Stimulated activated CD4-positive, alpha-beta T cell treated with anti-CD3 and anti-CD28 coated beads, Interleukin-12 subunit alpha, Interleukin-12 subunit beta, amount 100 ng/mL, for 24 hours (primary cell): ENCODE measurements around the gene ZNHIT1.
"Not testable (repeated sequence)": the region's sequence is repeated elsewhere in the genome, so short reads cannot be mapped to it uniquely, and the experiment has no call there.

Source experiments
- DNase-seq, 2 experiments: peaks; one replicate each; pipeline ENCODE4 v3.0.0-alpha.2; 2020; ENCODE audit warnings: low read depth in 2 of 2

Gene ZNHIT1

DNA sequence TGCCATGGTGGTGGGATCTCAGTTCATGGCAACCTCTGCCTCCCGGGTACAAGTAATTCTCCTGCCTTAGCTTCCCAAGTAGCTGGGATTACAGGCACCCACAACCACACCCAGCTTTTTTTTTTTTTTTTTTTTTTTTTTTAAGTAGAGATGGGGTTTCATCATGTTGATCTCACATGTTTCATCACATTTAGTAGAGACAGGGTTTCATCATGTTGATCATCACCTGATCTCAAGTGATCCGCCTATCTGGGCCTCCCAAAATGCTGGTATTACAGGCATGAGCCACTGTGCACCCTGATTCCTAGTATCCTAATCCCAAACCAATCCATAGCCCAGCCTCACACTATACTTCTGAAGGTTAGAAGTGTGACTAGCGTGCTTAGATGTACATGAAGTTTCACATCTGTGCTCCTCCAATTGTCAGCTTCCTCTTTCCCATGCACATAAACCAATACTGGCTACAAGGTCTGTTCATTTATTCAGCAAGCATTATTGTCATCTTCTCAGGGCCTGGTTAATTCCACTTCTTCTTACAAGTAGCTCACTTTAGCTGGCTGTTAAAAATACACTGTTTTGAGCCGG is 31.0 kb upstream of the ZNHIT1 start:
- DNase-seq, result no peak

DNA sequence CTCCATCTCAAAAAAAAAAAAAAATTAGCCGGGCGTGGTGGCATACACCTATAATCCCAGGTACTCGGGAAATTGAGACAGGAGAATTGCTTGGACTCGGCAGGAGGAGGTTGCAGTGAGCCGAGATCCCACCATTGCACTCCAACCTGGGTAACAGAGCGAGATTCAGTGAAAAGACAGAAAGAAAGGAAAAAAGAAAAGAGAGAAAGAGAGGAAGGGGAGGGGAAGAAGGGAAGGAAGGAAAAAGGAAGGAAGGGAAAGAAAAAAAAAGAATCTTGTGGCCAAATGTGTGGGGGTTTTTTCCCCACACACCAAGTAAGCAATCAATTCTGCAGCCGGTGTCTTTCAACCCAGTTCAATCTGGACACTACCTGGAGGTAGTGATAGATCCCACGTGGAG is 28.9 kb upstream of the ZNHIT1 start:
- DNase-seq, result no peak

DNA sequence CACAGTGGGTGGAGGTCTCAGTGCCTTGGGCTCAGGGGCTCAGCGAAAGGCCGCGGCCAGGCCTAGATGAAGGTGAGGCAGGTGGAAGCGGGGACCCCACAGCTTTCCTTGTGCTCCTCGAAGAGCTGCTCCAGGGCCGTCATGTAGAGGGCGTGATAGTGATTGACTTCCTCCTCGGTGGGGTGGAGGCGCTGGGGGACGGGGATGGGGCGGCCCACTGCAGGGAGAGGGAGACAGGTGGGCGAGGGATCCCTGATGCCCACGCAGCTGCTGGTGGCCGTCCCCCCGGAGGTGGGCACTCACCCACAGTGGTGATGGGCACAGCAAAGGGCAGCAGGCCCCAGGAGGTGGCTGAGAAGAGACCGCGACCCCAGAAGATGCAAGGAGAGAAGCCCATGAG is 22.1 kb upstream of the ZNHIT1 start:
- no peak for DNase-seq

DNA sequence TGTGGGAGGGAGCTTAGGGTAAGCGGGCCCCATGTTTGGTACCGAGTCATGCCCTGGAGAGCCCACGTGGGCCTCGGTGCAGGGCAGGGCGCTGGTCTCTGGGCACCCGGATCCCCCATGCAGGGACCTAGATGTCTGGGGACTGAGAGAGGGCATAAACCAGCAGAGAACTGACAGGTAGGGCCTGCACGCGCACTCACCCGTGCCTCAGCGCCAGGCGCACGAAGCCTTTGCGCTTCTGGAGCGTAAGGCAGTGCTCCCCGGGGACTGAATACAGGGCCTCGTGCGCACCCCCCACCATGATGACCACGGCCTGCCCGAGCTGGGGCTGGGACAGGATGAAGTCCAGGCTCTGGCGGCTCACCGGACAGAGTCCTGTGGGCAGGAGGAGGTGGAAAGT is 20.0 kb upstream of the ZNHIT1 start:
- DNase-seq, result no peak

DNA sequence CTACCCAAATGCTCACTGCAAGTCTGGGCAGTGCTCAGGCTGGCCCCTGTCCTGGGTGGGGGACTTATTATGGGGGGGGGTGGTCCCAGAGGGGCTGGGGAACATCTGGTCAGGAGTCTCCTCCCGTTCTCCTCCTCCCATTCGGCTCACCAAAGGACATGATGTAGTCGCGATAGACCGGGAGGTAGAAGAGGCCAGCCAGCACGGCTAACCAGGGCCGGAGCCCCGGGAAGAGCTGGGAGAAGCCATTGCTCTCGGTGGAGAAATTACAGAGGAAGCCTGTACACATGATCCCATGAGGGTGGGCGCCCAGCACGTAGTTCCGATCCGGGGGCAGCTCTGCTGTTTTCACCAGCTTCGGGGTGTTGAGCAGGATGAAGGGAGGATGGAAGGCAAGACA is 19.5 kb upstream of the ZNHIT1 start:
- DNase-seq, result no peak

DNA sequence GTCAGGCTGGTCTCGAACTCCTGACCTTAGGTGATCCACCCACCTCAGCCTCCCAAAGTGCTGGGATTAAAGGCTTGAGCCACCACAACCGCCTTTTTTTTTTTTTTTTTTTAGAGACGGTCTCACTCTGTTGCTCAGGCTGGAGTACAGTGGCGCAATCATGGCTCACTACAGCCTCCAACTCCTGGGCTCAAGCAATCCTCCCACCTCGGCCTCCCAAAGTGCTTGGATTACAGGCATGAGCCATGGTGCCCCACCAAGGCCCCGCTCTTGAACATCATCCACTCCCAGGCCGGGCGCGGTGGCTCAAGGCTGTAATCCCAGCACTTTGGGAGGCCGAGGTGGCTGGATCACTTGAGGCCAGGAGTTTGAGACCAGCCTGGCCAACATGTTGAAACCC is 18.4 kb upstream of the ZNHIT1 start:
- not testable (repeated sequence) for DNase-seq

DNA sequence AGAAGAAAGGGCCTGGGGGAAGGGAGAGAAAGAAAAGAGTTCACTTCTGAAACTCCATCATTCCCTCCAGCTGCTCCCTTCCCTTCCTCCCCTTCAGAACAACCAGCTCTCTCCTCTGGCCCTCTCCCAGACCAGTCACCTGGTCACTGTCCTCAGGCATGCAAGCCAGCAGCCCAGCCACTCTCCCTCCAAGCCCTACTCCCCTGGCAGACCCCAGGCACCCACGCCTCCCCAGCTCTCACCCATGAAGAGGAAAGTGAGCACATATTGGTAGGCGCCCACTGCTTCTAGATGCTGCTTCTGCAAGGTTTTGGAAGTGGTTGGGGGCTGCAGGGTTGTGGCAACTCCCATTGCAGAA is 17.5 kb upstream of the ZNHIT1 start:
- no peak for DNase-seq

DNA sequence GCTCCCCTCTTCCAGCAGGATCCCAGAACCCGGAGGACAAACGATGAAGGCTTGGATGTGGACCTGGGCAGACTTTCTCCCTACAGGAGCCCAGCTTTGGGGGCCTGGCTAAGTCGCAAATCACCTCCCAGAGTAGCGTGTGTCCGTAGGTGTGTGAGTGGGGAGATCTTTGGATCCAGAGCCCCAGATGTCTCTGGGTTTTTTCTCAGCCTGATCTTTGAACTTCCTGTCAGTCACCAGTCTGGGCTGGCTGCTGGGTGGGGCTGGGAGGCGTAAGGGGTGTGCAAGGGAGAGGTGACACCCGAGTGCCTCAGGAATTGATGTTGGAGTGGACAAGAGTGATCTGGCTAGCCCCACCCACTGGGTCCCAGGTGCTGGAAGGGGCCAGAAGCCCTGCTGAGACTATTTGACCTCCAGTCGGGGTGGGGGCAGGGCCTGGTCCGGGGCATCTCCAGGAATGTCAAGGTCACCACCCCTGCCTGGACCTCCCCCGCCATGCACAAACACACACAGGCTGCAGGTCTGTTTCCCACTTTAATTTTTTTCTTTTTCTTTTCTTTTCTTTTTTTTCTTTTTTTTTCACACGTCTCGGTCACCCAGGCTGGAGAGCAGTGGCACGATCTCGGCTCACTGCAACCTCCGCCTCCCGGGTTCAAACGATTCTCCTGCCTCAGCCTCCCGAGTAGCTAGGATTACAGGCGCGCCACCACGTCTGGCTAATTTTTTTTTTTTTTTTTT is 16.9 kb upstream of the ZNHIT1 start, which contains the start of gene MOGAT3:
TSS of gene MOGAT3 (minus strand) at position 175 of the 738 bp plus-strand sequence. CDS start 182 bp downstream, outside the sequence.
- DNase-seq, result no peak

DNA sequence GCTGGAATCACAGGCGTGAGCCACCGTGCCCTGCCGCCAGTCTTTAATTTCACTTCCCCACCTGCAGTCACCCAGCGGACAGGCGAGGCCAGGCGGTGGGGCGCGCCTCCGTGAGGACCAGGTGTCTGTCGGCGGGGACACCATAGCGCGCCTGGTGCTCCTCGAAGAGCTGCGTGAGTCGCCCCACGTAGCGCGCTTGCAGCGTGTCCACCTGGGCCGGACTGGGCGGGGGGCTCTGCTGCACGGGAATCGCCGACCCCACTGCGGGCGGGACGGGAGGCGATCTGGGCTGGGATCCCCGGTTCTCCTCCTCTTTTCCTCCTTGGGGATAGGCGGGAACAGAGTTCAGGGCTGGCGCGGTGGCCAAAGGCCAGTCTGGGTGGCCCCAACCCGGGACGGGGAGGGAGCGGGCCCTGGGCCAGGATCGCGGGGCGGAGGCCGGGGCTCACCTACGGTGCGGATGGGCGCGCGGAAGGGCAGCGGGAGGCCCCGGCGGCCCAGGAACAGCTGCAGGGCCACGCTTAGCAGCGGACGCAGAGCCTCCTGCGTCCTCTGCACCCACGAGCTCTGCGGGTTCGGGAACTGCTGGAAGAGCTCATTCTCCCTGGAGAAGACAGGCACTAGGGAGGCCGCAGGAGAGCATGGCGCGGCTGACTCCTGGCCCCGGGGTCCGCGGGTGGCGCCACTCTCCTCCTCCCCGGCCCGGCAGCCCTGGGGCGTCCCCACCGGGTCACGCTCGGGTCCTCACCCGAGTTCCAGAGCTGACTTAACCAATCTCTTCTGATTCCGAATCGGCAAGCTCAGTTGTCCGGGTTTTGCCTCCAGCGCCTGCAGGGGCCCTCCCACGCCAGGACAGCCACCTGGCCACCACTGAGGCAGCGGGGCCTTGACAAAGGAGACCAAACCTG is 16.0 kb upstream of the ZNHIT1 start:
- DNase-seq, result no peak

DNA sequence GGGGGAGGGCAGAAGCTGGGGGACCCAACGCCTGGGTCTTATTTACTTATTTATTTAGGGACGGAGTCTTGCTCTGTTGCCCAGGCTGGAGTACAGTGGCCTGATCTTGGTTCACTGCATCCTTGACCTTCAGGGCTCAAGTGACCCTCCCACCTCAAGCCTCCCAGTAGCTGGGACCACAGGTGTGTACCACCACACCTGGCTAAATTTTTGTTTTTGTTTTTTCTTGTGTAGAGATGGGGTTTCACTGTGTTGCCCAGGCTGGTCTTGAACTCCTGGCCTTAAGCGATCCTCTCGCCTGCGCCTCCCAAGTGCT is 15.4 kb upstream of the ZNHIT1 start:
- no peak for DNase-seq

DNA sequence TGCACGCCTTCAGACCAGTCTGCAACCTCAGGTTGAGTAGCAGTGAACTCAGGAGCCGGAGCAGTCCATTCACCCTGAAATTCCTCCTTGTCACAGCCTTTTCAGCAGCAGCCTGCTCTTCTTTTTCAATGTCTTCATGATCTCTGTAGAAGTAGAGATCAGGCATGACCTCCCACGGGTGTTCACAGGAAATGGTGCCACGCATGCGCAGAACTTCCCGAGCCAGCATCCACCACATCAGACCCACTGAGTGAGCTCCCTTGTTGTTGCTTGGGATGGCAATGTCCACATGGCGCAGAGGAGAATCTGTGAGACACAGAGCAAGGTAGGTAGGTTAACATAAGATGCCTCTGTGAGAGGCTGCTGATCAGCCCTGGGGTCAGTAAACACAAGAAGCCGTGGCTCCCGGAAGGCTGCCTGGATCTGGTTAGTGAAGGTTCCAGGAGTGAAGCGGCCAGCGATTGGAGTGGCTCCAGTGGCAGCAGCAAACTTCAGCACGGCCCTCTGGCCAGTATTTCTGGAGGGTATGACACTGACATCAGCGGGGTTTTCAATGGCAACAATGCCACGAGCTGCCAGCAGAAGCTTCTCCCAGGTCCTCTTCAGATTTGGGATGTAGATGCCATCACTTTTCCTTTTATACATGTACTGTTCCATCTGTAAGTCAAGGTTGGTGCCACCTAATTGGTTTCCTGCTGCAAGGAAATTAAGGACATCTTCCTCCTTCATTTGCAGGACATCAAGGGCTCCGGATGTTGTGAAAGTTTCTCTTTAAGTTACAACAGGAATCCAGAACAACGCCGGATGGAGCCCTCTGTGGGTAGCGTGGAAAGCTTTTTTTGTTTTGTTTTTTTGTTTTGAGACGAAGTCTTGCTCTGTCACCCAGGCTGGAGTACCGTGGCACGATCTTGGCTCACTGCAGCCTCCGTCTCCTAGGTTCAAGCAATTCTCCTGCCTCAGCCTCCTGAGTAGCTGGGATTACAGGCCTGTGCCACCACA is 13.9 kb upstream of the ZNHIT1 start:
- DNase-seq, result not testable (repeated sequence)

DNA sequence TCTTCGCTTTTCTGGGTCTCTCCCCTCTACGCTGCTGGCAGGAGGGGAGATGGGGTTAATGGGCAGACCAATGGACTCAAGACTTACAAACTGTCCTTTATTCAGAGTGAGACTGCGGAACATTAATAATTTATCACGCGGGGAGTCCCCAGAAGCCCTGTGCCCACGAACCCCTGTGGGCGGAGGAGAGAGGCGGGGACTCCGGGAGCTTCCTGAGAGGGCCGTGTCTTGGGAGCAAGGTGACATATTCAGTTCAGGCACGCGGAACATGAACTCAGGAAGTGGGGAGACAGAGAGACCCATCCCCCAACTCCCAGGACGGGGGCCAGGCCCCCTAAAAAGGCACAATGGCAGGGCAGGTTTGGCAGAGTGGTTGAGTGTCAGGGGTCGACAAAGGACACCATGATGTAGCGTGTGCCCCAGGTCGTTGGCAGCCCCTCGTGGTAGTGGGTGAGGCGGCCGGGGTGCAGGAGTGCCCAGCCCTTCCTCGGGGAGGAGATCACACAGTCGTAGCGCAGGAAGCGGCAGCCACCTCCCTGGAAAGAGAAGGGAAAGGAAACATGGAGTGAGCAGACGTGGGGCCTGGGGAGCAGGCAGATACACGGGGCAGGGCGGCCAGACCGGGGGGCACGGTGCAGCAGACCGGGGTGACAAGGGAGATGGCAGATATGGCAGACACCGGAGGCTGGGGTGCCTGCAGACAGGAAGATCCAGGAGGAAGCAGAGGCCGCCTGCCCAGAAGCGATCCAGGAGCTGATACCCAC is 11.9 kb upstream of the ZNHIT1 start:
- no peak for DNase-seq

DNA sequence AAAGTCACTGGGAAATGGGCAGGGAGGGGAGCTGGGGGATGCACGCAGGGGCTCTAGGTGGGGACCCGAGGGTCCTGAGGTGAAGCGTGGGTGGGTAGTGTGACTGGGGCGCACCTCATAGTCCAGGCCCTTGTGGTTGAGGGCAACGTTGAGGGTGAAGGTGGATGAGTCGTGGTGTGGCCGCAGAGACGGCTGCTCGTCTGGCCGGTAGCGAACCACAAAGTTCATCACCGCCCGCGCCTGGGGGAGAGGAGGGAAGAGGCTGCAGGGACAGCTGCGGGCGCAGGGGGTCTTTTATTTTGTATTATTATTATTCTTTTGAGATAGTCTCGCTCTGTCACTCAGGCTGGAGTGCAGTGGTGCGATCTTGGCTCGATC is 11.3 kb upstream of the ZNHIT1 start:
- DNase-seq, result no peak

DNA sequence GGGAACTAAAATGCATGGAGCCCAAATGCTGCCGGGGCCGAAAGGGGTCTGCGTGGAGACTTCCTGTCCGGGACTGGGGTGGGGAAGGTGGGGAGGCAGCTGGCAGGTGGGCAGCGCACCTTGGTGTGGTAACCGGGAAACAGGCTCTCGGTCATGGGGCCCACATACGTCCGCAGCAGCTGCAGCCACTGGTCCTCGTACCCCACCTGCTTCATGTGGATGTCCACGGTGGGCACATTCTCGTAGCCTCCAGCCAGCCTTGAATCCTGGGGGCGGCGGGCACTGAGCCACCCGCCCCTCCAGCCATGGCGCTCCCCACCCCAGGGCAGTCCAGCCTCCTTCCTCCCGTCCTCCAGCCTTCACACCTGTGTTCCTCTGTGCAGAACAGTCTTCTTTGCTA is 10.5 kb upstream of the ZNHIT1 start:
- DNase-seq, result no peak

DNA sequence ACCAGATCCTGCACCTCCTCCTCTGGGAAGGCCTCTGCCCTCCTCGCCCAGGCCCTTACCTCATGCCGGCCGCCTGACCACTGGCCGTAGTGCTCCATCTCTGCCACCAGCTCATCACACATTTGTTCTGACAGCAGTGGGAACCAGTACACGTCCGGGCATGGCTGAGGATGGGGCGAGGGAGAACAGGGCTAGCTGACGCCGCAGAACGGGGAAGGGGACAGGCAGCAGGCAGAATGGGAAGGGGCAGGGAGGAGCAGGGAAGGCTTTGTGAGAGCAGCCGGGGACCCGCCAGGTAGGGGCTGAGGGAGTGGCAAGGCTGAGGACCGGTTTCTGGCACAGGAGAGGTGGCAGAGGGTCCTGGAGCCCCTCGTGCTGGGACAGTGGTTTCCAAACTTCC is 9.2 kb upstream of the ZNHIT1 start:
- no peak for DNase-seq

DNA sequence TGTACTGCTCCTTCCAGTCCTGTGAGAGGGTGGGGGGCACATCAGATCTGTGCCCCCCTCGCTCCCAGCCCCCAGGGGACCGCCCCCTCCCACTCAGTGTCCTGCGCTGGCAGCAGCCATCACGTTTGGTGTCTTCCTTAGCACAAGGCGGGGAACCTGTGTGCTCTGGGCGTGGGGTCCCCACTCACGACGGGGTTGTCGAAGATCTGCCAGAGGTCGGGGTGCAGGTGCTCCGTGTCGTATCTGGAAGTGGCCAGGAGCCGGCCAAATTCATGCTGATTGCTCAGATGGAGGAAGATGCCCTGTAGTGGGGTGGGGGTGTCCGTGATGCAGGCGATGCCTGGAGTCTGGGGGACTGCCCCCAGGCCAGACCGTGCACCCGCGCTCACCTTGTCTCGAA is 7.8 kb upstream of the ZNHIT1 start:
- no peak for DNase-seq

DNA sequence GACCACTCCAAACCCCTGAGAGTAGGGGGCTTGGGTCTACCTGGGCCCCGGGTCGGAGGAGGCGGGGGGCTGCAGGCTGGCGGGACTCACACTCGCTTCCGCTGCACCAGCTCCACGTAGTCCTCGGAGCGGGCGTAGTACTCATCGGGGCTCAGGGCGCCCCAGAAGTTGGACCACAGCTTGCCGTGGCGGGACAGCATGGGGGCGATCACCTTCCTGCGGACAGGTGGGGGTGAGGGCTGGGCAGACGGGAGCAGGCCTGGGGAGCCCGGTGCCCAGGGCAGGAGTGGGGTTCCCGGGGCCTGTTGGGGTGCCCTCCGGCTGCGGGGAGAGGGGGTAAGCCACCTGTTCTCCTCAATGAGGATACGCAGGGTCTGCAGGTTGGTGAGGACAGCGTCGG is 6.5 kb upstream of the ZNHIT1 start:
- no peak for DNase-seq

DNA sequence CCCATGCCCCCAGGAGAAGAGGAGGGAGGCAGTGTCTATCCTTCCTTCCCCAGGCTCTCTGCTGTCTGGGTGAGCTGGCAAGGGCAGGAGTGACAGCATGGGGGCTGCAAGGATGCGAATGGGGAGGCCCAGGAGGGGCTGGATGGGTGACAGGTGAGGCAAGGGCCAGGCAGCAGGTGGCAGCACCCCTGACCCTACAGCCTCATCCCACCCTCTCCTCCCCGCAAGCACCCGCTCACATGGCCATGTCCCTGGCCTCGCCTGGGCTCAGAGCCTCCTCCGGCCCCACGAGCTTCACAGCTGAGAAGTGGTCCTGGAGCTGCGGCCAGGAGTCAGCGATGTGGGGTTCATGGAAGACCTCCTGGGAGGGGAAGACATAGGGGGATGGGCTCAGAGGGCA is 6.0 kb upstream of the ZNHIT1 start:
- DNase-seq, result no peak

DNA sequence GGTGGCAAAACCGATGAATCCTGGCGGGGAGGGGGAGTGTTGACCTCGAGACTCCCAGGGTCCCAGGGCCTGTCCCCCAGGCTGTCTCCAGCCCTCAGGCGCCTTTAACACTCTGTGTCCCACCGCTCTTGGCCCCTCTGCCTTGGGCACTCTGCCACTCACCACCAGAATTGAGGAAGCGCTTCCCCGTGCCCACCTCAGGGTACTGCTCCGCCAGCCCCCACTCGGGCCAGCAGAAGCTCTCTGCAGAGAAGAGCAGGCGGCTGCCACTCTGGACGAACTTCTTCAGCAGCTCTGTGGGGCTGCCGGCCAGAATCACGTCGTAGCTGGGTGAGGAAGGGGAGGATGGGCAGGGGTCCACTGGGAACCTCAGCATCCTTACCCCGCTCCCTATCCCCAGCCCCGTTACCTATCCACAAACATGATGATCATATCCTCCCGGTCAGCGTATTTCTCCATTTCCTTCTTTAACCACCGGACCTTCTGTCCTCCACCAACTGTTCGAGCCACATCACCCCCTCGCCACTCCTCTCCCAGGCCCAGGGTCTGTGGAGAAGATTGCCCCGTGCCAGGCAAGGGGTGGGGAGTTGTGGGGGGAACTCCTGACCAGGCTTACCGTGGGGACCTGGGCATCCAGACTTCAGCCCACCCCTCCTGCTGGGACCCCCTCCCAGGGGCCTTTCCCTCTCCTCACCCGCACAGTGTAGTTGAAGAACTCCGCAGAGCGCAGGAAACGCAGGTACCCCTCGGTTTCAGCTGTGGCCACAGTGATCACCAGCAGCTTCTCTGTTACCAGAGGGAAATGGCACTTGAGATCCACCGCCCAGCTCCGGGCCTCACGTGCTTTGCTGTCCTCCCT is 1.7 kb upstream of the ZNHIT1 start:
- DNase-seq, result no peak

DNA sequence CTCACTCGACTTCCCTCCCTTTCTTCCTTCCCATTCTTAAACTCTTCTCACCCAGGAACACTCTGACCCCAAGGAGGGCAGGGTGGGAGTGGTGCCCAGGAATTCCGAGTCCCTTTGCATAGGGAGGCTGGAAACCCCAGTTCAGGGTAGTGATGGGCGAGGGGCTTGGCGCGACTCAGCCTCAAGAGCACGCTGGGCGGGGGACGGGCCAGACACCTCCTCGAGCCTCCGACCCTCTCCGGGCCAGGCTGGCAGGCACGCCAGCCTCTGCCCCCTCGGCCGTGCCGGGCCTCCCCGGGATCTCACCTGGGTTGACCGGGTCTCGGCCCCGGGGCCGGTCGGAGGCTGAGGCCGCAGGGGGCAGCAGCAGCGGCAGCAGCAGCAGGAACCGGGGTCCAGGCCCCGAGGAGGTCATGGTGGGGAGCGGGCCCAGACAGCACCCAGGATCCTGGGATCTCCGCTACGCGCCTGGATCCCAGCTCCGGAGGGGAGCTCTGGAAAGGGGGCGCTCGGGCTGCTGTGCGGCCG is 1.0 kb upstream of the ZNHIT1 start:
- no peak for DNase-seq
